NCI-H2081 (cell line): Measurements from ENCODE around the gene TADA2A.
A peak's percentile ranks its signal among the peaks of the same experiment; 100 is the strongest.
"Not testable (repeated sequence)": the region's sequence is repeated elsewhere in the genome, so short reads cannot be mapped to it uniquely, and the experiment has no call there.

Experiments
- DNase-seq, 2 experiments: peaks; one replicate each; lab custom pipeline; 2025; lab: John Stamatoyannopoulos, UW

Gene TADA2A

GRCh38 chr17:37399265-37399803, 7.4 kb upstream of the TADA2A start:
- no peak for DNase-seq

DNA sequence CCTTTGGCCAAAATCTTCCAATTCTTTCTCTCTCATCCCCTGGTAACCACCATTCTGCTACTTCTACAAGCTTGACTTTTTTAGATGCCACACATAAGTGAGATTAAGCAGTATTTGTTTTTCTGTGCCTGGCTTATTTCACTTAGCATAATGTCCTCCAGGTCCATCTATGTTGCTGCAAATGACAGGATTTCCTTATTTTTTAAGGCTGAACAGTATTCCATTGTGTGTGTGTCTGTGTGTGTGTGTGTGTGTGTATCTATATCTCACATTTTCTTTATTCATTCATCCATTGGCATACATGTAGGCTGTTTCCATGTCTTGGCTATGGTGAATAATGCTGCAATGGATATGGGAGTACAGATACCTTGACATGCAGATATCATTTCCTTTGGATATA, 6.2 kb upstream of the TADA2A start:
- no peak for DNase-seq

GRCh38 chr17:37405522-37405921, 1.2 kb upstream of the TADA2A start:
- DNase-seq: not testable (repeated sequence)

- peak in 1 of 2 experiments; percentile 41 for DNase-seq
Measured at GRCh38 chr17:37405955-37406634, 591 bp upstream of the TADA2A start.

DNA sequence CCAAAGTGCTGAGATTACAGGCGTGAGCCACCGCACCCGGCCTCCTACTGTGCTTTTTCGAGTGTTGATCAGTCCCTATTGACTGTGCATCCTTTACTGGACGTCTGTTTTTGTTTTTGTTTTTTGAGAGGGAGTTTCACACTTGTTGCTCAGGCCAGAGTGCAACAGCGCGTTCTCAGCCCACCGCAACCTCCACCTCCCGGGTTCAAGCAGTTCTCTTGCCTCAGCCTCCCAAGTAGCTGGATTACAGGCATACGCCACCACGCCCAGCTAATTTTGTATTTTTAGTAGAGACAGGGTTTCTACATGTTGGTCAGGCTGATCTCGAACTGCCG, 1.4 kb downstream of the TADA2A start:
- DNase-seq: not testable (repeated sequence)

- DNase-seq: no peak
Measured at GRCh38 chr17:37410357-37410756, 3.7 kb downstream of the TADA2A start.

GRCh38 chr17:37413875-37414519, 7.3 kb downstream of the TADA2A start:
- no peak for DNase-seq

DNA sequence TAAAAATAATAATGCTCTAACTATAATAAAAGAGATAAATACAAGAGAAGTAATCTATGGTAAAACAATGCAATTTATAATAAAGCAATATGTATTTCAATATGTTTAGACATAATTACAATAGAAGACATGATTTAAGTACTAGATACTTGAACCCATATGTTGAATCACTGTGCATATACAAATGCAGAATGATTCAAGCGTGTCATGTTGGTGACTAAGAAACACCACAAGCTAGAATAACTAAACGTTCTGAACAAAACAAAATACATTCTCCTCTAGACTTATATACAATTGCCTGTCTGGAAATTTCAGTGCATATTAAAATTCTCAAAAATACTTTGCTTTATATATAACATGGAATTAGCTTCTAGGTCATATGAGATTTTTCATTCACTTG, 11.2 kb downstream of the TADA2A start:
- no peak for DNase-seq

DNA sequence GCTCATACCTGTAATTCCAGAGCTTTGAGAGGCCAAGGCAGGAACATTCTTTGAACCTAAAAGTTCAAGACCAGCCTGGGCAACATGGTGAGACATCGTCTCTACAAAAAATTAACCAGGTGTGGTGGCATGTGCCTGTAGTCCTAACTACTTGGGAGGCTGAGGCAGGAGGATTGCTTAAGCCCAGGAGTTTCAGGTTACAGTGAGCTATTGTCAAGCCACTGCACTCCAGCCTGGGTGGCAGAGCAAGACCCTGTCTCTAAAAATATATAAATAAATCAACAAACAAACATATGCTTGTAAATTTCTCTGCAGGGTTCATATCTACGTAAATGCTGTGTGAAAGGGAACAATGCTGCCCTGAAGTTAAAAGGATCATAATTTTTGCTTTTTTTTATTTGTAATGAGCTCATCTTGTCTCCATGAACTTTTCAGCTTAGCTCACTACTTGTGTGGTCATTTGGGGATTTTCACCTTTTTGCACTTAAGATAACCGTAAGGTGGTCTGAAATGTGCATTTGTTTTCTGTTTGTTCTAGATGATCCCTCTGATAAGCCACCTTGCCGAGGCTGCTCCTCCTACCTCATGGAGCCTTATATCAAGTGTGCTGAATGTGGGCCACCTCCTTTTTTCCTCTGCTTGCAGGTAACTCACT, 16.4 kb downstream of the TADA2A start:
- DNase-seq: no peak

GRCh38 chr17:37425268-37425667, 18.6 kb downstream of the TADA2A start:
- DNase-seq: no peak

- DNase-seq: no peak
Measured at GRCh38 chr17:37429039-37429438, 22.4 kb downstream of the TADA2A start.

DNA sequence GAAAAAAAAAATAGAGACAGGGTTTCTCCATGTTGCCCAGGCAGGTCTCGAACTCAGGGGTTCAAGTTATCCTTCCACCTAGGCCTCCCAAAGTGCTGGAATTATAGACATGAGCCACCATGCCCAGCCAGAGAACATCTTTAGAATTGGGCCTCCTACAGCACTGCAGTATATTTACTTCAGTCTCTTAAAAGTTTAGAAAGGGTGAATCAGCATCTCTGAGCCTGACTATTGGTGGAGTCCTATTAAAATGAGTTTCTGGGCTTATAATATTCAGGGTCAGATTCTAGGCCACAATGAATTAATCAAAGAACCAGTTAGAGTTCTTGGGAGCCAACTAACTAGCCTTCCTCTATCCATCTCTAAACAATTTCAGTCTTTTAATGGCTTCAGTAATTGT, 22.8 kb downstream of the TADA2A start:
- DNase-seq: no peak

- DNase-seq: no peak
Measured at GRCh38 chr17:37430051-37430627, 23.5 kb downstream of the TADA2A start.

DNA sequence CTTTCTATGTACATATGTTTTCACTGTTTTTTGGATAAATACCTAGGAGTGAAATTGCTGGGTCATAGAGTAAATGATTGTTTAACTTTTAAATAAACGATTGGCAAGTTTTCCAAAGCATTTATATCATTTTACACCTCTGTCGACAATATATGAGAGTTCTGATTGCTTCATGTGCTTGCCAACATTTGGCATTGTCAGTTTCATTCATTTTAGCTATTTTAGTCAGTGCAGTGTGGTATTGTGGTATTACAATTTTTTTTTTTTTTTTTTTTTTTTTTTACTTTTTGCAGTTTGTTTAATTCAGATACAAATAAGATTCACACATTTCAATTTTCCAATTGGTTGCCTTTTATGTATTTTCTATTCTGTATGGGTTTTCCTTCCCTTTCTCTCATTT, 26.0 kb downstream of the TADA2A start:
- no peak for DNase-seq

GRCh38 chr17:37438141-37438540, 31.5 kb downstream of the TADA2A start:
- DNase-seq: no peak

GRCh38 chr17:37440424-37440823, 33.7 kb downstream of the TADA2A start:
- no peak for DNase-seq

DNA sequence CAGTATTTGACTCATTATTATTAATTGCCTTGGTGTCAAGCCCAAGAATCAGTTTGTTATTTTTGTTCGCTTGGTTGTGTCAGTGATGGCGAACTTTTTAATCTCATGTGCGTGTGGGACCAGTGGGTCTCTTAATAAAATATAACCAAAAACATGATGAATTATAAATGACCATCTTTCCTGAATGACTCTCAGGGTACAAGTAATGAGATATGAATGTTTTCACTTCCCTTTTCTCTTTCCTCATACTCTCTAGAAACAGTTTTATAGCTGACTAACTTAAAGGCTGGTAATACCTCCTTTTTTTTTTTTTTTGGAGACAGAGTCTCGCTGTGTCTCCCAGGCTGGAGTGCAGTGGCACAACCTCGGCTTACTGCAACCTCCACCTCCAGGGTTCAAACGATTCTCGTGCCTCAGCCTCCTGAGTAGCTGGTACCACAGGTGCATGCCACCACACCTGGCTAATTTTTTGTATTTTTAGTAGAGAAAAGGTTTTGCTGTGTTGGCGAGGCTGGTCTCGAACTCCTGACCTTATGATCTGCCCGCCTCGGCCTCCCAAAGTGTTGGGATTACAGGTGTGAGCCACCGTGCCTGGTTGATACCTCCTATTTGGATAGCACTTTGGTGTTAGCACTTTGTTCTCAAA, 34.8 kb downstream of the TADA2A start:
- not testable (repeated sequence) for DNase-seq

GRCh38 chr17:37446027-37446426, 39.3 kb downstream of the TADA2A start:
- no peak for DNase-seq

DNA sequence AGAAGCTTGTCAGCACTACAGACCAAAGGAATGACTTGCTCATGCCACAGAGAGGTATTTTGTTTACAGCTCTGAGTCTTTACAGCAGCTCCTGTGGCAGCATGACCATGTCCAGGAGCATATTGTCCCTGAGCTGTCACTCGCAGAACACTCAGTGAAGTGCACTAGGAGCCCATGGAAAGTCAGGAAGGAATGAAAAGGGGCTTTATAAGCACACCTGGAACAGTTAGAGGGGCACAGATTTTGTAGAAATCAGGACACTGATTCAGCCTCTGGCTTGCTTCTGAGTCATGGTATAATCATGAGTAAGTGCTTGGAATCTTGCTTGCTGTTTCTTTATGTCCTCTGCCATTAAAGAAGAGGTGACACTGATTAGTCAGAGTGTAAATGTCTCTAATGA, 41.0 kb downstream of the TADA2A start:
- no peak for DNase-seq

DNA sequence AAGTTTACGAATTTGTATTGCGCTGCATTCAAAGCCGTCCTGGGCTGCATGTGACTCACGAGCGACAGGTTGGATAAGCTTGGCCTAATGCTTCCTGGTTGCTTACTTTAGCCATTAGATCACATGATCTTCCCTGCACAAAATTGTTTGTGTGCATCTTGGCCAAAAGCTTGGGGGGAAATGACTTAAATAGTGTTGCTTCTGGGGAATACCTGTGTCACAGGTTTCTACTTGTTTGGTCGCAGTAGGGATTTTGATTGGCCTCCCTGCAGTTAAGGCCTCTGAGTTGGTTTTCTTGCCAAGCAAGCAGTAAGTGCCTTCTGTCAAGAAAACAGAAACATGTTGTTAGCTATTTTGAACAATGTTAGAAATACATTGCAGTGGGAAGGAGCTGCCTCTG, 43.4 kb downstream of the TADA2A start:
- DNase-seq: no peak

- not testable (repeated sequence) for DNase-seq
Measured at GRCh38 chr17:37457801-37458200, 51.1 kb downstream of the TADA2A start.

DNA sequence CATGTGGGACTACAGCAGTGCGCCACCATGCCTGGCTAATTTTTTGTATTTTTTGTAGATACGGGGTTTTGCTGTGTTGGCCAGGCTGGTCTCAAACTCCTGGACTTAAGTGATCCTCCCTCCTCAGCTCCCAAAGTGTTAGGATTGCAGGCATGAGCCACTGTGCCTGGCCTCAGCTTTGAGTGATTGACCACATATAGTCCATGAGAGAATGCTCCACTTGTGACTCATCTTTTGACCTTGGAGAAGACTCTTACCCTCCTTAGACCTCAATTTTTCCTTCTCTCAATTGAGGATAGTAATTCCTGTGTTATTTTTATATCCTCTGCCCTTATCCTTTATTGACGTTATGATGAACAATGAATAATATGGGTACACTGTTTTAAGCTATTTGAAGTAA, 52.1 kb downstream of the TADA2A start:
- DNase-seq: no peak
